Smooth muscle cell (in vitro differentiated cells): ENCODE data around the gene SRP9. TPM values are rescaled to one million over a fixed set of nuclear protein-coding genes. Genes with fewer than 3 reads are reported as not detected.

Source experiments
- DNase-seq: peaks from one replicate; lab custom pipeline; 2025; ENCODE audit not compliant: unreplicated experiment; lab: John Stamatoyannopoulos, UW
- H2AFZ ChIP-seq: fragments of 200-600 bp; sonication (generic); 2 replicates; pipeline ENCODE4 v1.6.0; 2016; ENCODE audit warnings: antibody characterized with exemption, low read depth, mild to moderate bottlenecking
- H3F3A ChIP-seq: fragments of 200-600 bp; sonication (generic); 2 replicates; pipeline ENCODE4 v1.6.0; 2017; ENCODE audit warnings: antibody characterized with exemption, low read depth
- H3K27ac ChIP-seq: fragments of 200-600 bp; sonication (generic); 2 replicates; pipeline ENCODE4 v1.5.1; 2016; ENCODE audit warnings: low read depth, mild to moderate bottlenecking
- H3K27me3 ChIP-seq: fragments of 200-600 bp; sonication (generic); 2 replicates; pipeline ENCODE4 v1.6.1; 2016; ENCODE audit warnings: low read depth, mild to moderate bottlenecking
- H3K36me3 ChIP-seq: fragments of 200-600 bp; sonication (generic); 2 replicates; pipeline ENCODE4 v1.5.1; 2016; ENCODE audit warnings: low read depth
- H3K4me1 ChIP-seq: fragments of 200-600 bp; sonication (generic); 2 replicates; pipeline ENCODE4 v1.5.1; 2016; ENCODE audit warnings: low read depth
- H3K4me2 ChIP-seq: fragments of 200-600 bp; sonication (generic); 2 replicates; pipeline ENCODE4 v1.6.0; 2016; ENCODE audit warnings: mild to moderate bottlenecking
- H3K4me3 ChIP-seq: fragments of 200-600 bp; sonication (generic); 2 replicates; pipeline ENCODE4 v1.5.1; 2016; ENCODE audit warnings: mild to moderate bottlenecking
- H3K79me2 ChIP-seq: fragments of 200-600 bp; sonication (generic); 2 replicates; pipeline ENCODE4 v1.6.0; 2016; ENCODE audit warnings: low read depth, mild to moderate bottlenecking
- H3K9ac ChIP-seq: fragments of 200-600 bp; sonication (generic); 2 replicates; pipeline ENCODE4 v1.6.0; 2016; ENCODE audit warnings: low read depth
- H3K9me3 ChIP-seq: fragments of 200-600 bp; sonication (generic); replicated peaks from 2 replicates; pipeline ENCODE4 v1.5.1; 2016; ENCODE audit warnings: low read depth
- H4K20me1 ChIP-seq: fragments of 200-600 bp; sonication (generic); 2 replicates; pipeline ENCODE4 v1.6.0; 2016; ENCODE audit warnings: low read depth
- WGBS: methylation state at CpG from one replicate; pipeline ENCODE4 v1.1.7; 2016; ENCODE audit warnings: low lambda C conversion rate; 5-methylcytosine and 5-hydroxymethylcytosine counted together
- polyA plus RNA-seq: library from polyadenylated mRNA; unstranded; fragments of >200 nt; fragmentation: Nextera tagmentation; extraction: Ambion mirVana; gene quantifications from 2 replicates; pipeline ENCODE4 v1.2.1, GENCODE V29; 2016
- total RNA-seq: library from RNA; depleted of rRNA; stranded (reverse); fragments of >200 nt; gene quantifications from 2 replicates; pipeline ENCODE4 v1.2.3, GENCODE V29; 2014
- TF ChIP-seq, protein P1 (sequence below): fragments of 200-600 bp; sonication (generic); IDR thresholded peaks from 2 replicates; pipeline ENCODE4 v1.5.1; 2017; ENCODE audit warnings: borderline replicate concordance, mild to moderate bottlenecking, antibody characterized with exemption; ENCODE audit not compliant: insufficient read depth, poor library complexity, severe bottlenecking

SRP9 gene
- total and polyA plus RNA-seq, 2 experiments from 2014 or later, result 301 to 394 TPM

DNA sequence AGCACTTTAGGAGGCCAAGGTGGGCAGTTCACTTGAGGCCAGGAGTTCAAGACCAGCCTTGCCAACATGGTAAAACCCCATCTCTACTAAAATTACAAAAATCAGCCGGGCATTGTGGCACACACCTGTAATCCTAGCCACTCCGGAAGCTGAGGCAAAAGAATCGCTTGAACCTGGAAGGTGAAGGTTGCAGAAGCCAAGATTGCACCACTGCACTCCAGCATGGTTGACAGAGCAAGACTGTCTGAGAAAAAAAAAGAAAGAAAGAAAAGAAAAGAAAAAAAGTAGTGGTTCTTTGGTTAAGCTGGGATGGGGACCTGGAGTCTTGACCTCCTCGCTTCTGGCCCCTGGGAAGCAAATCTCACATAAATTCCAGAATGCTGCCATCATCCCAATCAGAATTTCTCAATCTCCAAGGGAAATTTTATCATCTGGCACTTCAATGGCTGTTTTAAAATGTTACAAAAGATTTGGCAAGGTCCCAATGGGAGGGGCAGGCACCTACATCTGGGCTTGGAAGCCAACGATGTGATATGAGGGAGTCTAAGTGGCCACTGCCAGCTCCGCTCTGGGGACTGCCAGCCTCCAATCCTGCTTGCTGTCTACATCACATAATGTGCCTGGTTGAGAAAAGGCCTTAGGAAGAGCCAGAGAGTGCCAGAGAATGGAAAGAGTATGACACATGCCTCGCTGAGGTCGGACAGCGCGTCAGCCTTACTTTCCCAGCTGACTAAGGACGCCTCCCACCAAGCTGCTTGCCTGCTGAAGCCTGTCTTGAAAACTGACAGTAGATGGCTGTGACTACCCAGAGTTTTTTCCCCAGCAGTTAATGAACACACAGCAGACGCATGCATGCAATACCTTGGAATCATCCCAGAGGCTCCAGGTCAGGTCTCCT lies 42.1 kb upstream of the SRP9 start:
- Histone ChIP-seq H3K4me1 (peaks cover 5% of the 10 kb centered on the region), H3K4me2 (peak overlapping the region; percentile 64), H3K9ac (peak overlapping the region; percentile 82), H3K79me2 (no peaks in the 10 kb centered on the region), H3K9me3 (no peaks in the 10 kb centered on the region), H2AFZ (no peak overlapping the region), H3K27ac (peak overlapping the region; percentile 97), H3K27me3 (no peaks in the 10 kb centered on the region), H3F3A (peaks cover 15% of the 10 kb centered on the region), H4K20me1 (no peaks in the 10 kb centered on the region), H3K36me3 (no peaks in the 10 kb centered on the region), H3K4me3 (no peak overlapping the region)
- WGBS, result 30% methylated on average over 12 of the region's 12 CpGs
- peak; percentile 32 for DNase-seq
- TF ChIP-seq, protein P1, sequence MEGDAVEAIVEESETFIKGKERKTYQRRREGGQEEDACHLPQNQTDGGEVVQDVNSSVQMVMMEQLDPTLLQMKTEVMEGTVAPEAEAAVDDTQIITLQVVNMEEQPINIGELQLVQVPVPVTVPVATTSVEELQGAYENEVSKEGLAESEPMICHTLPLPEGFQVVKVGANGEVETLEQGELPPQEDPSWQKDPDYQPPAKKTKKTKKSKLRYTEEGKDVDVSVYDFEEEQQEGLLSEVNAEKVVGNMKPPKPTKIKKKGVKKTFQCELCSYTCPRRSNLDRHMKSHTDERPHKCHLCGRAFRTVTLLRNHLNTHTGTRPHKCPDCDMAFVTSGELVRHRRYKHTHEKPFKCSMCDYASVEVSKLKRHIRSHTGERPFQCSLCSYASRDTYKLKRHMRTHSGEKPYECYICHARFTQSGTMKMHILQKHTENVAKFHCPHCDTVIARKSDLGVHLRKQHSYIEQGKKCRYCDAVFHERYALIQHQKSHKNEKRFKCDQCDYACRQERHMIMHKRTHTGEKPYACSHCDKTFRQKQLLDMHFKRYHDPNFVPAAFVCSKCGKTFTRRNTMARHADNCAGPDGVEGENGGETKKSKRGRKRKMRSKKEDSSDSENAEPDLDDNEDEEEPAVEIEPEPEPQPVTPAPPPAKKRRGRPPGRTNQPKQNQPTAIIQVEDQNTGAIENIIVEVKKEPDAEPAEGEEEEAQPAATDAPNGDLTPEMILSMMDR, result no peak

DNA sequence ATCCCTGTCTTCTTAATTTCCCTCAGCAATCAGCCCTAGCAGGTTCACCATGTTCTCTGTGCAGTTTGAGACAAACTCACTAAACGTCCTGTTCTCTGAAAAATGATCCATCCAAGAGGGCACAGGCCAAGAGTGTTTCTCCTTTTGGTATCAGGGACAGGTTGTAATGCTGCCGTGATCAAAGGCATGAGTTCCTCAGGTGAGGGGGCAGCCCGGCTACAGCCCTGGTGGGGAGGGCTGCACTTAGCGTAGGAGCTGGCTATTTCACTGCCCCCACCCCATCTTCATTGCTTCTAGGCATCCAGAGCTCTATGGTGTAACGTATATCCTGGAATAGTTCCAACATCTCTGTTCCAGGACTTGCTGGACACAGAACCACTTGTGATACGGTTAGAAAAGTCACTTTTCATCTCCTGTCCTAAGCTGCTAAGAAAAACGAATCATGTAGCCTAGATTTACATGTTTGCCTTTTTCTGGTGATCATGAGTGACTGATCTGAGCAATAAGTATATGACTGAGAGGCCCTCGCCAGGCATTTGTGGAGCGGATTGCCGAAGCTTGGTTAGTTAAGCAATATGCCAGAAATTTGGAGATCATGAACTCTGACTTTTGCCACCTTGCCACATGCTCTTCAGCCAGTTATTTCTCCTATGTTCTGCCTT lies 41.1 kb upstream of the SRP9 start:
- Histone ChIP-seq H3K9me3 (no peaks in the 10 kb centered on the region), H3K79me2 (no peaks in the 10 kb centered on the region), H3K27me3 (no peaks in the 10 kb centered on the region), H3K9ac (peak overlapping the region; percentile 56), H4K20me1 (no peaks in the 10 kb centered on the region), H3K4me3 (no peak overlapping the region), H3K4me1 (peaks cover 5% of the 10 kb centered on the region), H3K27ac (peak overlapping the region; percentile 97), H2AFZ (no peak overlapping the region), H3F3A (peaks cover 15% of the 10 kb centered on the region), H3K36me3 (no peaks in the 10 kb centered on the region), H3K4me2 (peak overlapping the region; percentile 49)
- no peak for DNase-seq
- TF ChIP-seq, protein P1, result no peak
- 74% methylated on average over 10 of the region's 10 CpGs for WGBS

DNA sequence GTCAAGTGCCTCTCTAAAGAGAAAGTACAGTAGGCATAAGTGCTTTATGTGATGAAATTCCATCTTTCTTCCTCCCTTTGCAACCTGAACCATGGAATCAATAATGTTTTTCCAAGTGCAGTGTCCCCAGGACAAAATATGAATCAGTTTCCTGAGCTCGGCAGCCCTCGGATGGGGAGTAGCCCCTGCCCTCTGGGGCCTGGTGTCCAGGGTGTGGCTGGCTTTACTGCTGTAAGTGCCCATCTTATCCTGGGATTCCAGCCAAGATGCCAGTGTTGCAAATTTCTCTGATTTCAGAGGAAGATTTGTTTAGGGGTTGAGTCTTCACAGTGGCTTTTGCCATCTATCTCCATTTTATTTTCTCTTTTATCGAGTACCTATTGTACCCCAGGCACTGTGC lies 40.5 kb upstream of the SRP9 start:
- Histone ChIP-seq H3K27ac (no peak overlapping the region), H3K4me1 (peaks cover 5% of the 10 kb centered on the region), H3K9ac (no peak overlapping the region), H3K4me3 (no peak overlapping the region), H3K9me3 (no peaks in the 10 kb centered on the region), H3K79me2 (no peaks in the 10 kb centered on the region), H3K36me3 (no peaks in the 10 kb centered on the region), H3K27me3 (no peaks in the 10 kb centered on the region), H2AFZ (no peak overlapping the region), H3F3A (peaks cover 15% of the 10 kb centered on the region), H3K4me2 (no peak overlapping the region), H4K20me1 (no peaks in the 10 kb centered on the region)
- no peak for DNase-seq
- 81% methylated on average over 3 of the region's 3 CpGs for WGBS
- TF ChIP-seq, protein P1, result no peak
